ENCODE measurements around the gene DGCR2.

DNA sequence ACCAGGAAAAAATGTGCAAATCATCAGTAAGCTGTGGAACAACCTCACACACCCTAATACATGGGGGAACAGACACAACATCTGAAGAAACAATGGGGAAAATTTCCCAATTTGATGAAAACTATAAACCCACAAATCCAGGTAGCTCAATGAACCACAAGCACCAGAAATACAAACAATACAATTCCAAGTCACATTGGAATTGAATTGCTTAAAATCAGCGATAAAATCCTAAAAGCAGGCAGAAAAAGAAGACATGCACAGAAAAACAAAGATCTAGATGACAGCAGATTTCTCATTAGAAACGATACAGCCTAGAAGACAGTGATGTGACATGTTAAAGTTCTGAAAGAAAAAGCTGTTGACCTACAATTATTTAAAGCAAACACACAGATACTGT lies 32.0 kb downstream of the DGCR2 start:
- TF ChIP-seq, protein P1, sequence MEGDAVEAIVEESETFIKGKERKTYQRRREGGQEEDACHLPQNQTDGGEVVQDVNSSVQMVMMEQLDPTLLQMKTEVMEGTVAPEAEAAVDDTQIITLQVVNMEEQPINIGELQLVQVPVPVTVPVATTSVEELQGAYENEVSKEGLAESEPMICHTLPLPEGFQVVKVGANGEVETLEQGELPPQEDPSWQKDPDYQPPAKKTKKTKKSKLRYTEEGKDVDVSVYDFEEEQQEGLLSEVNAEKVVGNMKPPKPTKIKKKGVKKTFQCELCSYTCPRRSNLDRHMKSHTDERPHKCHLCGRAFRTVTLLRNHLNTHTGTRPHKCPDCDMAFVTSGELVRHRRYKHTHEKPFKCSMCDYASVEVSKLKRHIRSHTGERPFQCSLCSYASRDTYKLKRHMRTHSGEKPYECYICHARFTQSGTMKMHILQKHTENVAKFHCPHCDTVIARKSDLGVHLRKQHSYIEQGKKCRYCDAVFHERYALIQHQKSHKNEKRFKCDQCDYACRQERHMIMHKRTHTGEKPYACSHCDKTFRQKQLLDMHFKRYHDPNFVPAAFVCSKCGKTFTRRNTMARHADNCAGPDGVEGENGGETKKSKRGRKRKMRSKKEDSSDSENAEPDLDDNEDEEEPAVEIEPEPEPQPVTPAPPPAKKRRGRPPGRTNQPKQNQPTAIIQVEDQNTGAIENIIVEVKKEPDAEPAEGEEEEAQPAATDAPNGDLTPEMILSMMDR (IDR thresholded peaks at IDR 0.05): no peak
- no peak for TF ChIP-seq POLR2AphosphoS5 (IDR thresholded peaks at IDR 0.05)
- no peak for TF ChIP-seq POLR2A (IDR thresholded peaks at IDR 0.05)
